Parathyroid adenoma (tissue), 2 donors: ENCODE results near the gene PDSS1.
"Not testable (repeated sequence)": the region's sequence is repeated elsewhere in the genome, so short reads cannot be mapped to it uniquely, and the experiment has no call there.

Source experiments
- H2AFZ ChIP-seq: fragments of 300-600 bp; sonication (generic); one replicate; pipeline ENCODE4 v1.7.0; 2017; ENCODE audit warnings: antibody characterized with exemption, mild to moderate bottlenecking
- H3K27ac ChIP-seq: fragments of 300-600 bp; sonication (generic); one replicate; pipeline ENCODE4 v1.7.0; 2017
- H3K27me3 ChIP-seq: fragments of 300-600 bp; sonication (generic); one replicate; pipeline ENCODE4 v1.7.0; 2017; ENCODE audit warnings: low read length; ENCODE audit not compliant: control insufficient read depth, insufficient read depth
- H3K36me3 ChIP-seq: fragments of 300-600 bp; sonication (generic); one replicate; pipeline ENCODE4 v1.7.0; 2017; ENCODE audit warnings: low read length; ENCODE audit not compliant: control insufficient read depth, insufficient read depth
- H3K4me1 ChIP-seq: fragments of 300-600 bp; sonication (generic); one replicate; pipeline ENCODE4 v1.7.0; 2017; ENCODE audit warnings: control low read depth
- H3K4me2 ChIP-seq: fragments of 300-600 bp; sonication (generic); one replicate; pipeline ENCODE4 v1.7.0; 2017; ENCODE audit warnings: low read length
- H3K4me3 ChIP-seq: fragments of 300-600 bp; sonication (generic); one replicate; pipeline ENCODE4 v1.7.0; 2017; ENCODE audit warnings: low read depth, low read length
- H3K79me2 ChIP-seq: fragments of 300-600 bp; sonication (generic); one replicate; pipeline ENCODE4 v1.7.0; 2017; ENCODE audit warnings: control low read depth
- H3K9ac ChIP-seq: fragments of 300-600 bp; sonication (generic); one replicate; pipeline ENCODE4 v1.7.0; 2017; ENCODE audit warnings: mild to moderate bottlenecking
- H3K9me3 ChIP-seq: fragments of 300-600 bp; sonication (generic); one replicate; pipeline ENCODE4 v1.7.0; 2017; ENCODE audit warnings: low read length; ENCODE audit not compliant: control insufficient read depth
- CTCF ChIP-seq: fragments of 300-600 bp; sonication (generic); IDR thresholded peaks from one replicate; pipeline ENCODE4 v1.7.0; 2017; ENCODE audit warnings: antibody characterized with exemption, mild to moderate bottlenecking
- donor health status: primary hyperparathyroidism.

The PDSS1 gene

GRCh38 chr10:26689399-26689798, 8.1 kb upstream of the PDSS1 start:
- TF ChIP-seq CTCF = no peak
- Histone ChIP-seq H3K4me3 (no peak overlapping the region), H3K4me2 (no peak overlapping the region), H3K79me2 (no peaks in the 10 kb centered on the region), H3K36me3 (no peaks in the 10 kb centered on the region), H3K9me3 (no peaks in the 10 kb centered on the region), H3K27ac (no peak overlapping the region), H2AFZ (no peak overlapping the region), H3K9ac (no peak overlapping the region), H3K27me3 (no peaks in the 10 kb centered on the region), H3K4me1 (no peaks in the 10 kb centered on the region)

- H3K4me3 ChIP-seq = no peak overlapping the region
- H3K9ac ChIP-seq = no peak overlapping the region
- H3K9me3 ChIP-seq = no peaks in the 10 kb centered on the region
- no peak for TF ChIP-seq CTCF
- no peaks in the 10 kb centered on the region for H3K36me3 ChIP-seq
- no peak overlapping the region for H3K27ac ChIP-seq
- no peak overlapping the region for H3K4me2 ChIP-seq
- H3K4me1 ChIP-seq = no peaks in the 10 kb centered on the region
- H3K79me2 ChIP-seq = no peaks in the 10 kb centered on the region
- no peak overlapping the region for H2AFZ ChIP-seq
- H3K27me3 ChIP-seq = no peaks in the 10 kb centered on the region
Observed at GRCh38 chr10:26690731-26691475, 6.6 kb upstream of the PDSS1 start.

GRCh38 chr10:26694536-26694935, 3.0 kb upstream of the PDSS1 start:
- H2AFZ ChIP-seq, H3K4me1 ChIP-seq, H3K79me2 ChIP-seq, H3K4me3 ChIP-seq, H3K4me2 ChIP-seq, H3K36me3 ChIP-seq, H3K9me3 ChIP-seq, H3K27ac ChIP-seq, H3K9ac ChIP-seq, H3K27me3 ChIP-seq: not testable (repeated sequence)

- TF ChIP-seq CTCF = no peak
- H3K4me1 ChIP-seq = peaks cover 4% of the 10 kb centered on the region
- H3K27ac ChIP-seq = peak overlapping the region; percentile 88
- no peak overlapping the region for H3K9ac ChIP-seq
- H3K4me2 ChIP-seq = peak overlapping the region; percentile 87
- no peaks in the 10 kb centered on the region for H3K36me3 ChIP-seq
- no peaks in the 10 kb centered on the region for H3K27me3 ChIP-seq
- H2AFZ ChIP-seq = peak overlapping the region; percentile 92
- peaks cover 3% of the 10 kb centered on the region for H3K79me2 ChIP-seq
- no peaks in the 10 kb centered on the region for H3K9me3 ChIP-seq
- H3K4me3 ChIP-seq = peak overlapping the region; percentile 86
Observed at GRCh38 chr10:26696786-26697162, 727 bp upstream of the PDSS1 start.

- H3K27ac ChIP-seq = no peak overlapping the region
- no peak overlapping the region for H3K9ac ChIP-seq
- H3K9me3 ChIP-seq = no peaks in the 10 kb centered on the region
- peak overlapping the region; percentile 92 for H2AFZ ChIP-seq
- no peaks in the 10 kb centered on the region for H3K36me3 ChIP-seq
- peaks cover 3% of the 10 kb centered on the region for H3K79me2 ChIP-seq
- peak overlapping the region; percentile 60 for H3K4me2 ChIP-seq
- H3K4me3 ChIP-seq = peak overlapping the region; percentile 86
- no peak for TF ChIP-seq CTCF
- peaks cover 4% of the 10 kb centered on the region for H3K4me1 ChIP-seq
- H3K27me3 ChIP-seq = no peaks in the 10 kb centered on the region
Observed at GRCh38 chr10:26697922-26698608, 564 bp downstream of the PDSS1 start.
